SK-N-MC (cell line): ENCODE measurements around the gene SGTA.

Experiments
- EZH2 ChIP-seq: fragments of 200-600 bp; sonication (generic); IDR thresholded peaks from one replicate; pipeline ENCODE4 v1.6.1; 2017; ENCODE audit warnings: antibody characterized with exemption
- POLR2AphosphoS5 ChIP-seq: IDR thresholded peaks from 2 replicates; pipeline ENCODE4 v1.6.1; 2012; ENCODE audit warnings: mild to moderate bottlenecking, low read depth, low read length, borderline replicate concordance

DNA sequence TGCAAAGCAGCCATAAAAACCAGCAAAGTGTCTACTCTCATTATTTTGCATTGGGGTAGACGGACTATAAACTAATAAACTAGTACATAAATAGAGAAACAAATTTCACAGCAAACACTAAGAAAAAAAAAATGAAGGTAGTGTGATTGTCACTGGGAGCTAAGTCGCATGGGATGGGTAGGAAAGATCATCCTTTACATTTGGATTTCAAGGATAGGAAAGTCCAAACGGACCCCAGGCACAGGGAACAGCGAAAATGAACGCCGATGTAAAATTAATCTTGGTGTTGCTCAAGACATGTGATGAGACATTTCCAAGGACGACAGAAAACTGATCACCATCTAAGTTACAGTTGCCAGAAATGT lies 690 bp upstream of the SGTA start:
- TF ChIP-seq POLR2AphosphoS5 (no peak), EZH2 (no peak)
